NCI-H1417 (cell line): ENCODE measurements around the gene CAPZA1.

Source experiments
- DNase-seq, 3 experiments: peaks; one replicate each; lab custom pipeline; 2025; lab: John Stamatoyannopoulos, UW

CAPZA1 gene

GRCh38 chr1:112676543-112676942 is 56.9 kb downstream of the CAPZA1 start:
- no peak for DNase-seq

GRCh38 chr1:112677501-112677900 is 57.9 kb downstream of the CAPZA1 start:
- no peak for DNase-seq

- no peak for DNase-seq
These were observed 59.0 kb downstream of the CAPZA1 start for GRCh38 chr1:112678605-112679004.

GRCh38 chr1:112685913-112686312 is 66.3 kb downstream of the CAPZA1 start:
- no peak for DNase-seq

GRCh38 chr1:112686417-112686816 is 66.8 kb downstream of the CAPZA1 start:
- no peak for DNase-seq

- no peak for DNase-seq
These were observed 67.2 kb downstream of the CAPZA1 start for GRCh38 chr1:112686835-112687234.

GRCh38 chr1:112687361-112687760 is 67.7 kb downstream of the CAPZA1 start:
- no peak for DNase-seq

- no peak for DNase-seq
These were observed 68.3 kb downstream of the CAPZA1 start for GRCh38 chr1:112687785-112688496.

GRCh38 chr1:112688781-112689193 is 69.2 kb downstream of the CAPZA1 start:
- no peak for DNase-seq

- DNase-seq, result no peak
These were observed 69.7 kb downstream of the CAPZA1 start for GRCh38 chr1:112689196-112689841.

- DNase-seq, result no peak
These were observed 70.2 kb downstream of the CAPZA1 start for GRCh38 chr1:112689842-112690237.

- no peak for DNase-seq
These were observed 73.0 kb downstream of the CAPZA1 start for GRCh38 chr1:112692681-112693080.

- no peak for DNase-seq
These were observed 74.2 kb downstream of the CAPZA1 start for GRCh38 chr1:112693821-112694220.

- no peak for DNase-seq
These were observed 74.8 kb downstream of the CAPZA1 start for GRCh38 chr1:112694363-112694929.

GRCh38 chr1:112695276-112695675 is 75.6 kb downstream of the CAPZA1 start:
- no peak for DNase-seq

GRCh38 chr1:112696578-112697314 is 77.1 kb downstream of the CAPZA1 start:
- no peak for DNase-seq

- DNase-seq, result no peak
These were observed 78.2 kb downstream of the CAPZA1 start for GRCh38 chr1:112697781-112698201.

- peak; percentile 48 to 81 (median 73) for DNase-seq
These were observed 79.0 kb downstream of the CAPZA1 start for GRCh38 chr1:112698366-112699310.

GRCh38 chr1:112699425-112700144 is 80.0 kb downstream of the CAPZA1 start:
- no peak for DNase-seq

- DNase-seq, result peak in 2 of 3 experiments; percentile 44 to 75
These were observed 80.9 kb downstream of the CAPZA1 start for GRCh38 chr1:112700290-112701226.
